Ovary (tissue), 3 donors: ENCODE data around the gene PDE7B.

Experiments
- EP300 ChIP-seq: sonication (generic); formaldehyde crosslinking; IDR thresholded peaks from one replicate; pipeline ENCODE4 v1.6.1; 2017; ENCODE audit warnings: antibody characterized with exemption
- POLR2A ChIP-seq: fragments of 450-650 bp; IDR thresholded peaks from one replicate; pipeline ENCODE4 v1.6.1; 2017; ENCODE audit warnings: antibody characterized with exemption, mild to moderate bottlenecking, moderate library complexity
- TF ChIP-seq, protein P1 (sequence below), 3 donors: fragments of 450-650 bp in 2 of 3; fragments of 200-600 bp in 1 of 3; IDR thresholded peaks; one replicate each; pipeline versions ENCODE4 v1.5.1 to v1.8.0; 2016 to 2022; ENCODE audit warnings: antibody characterized with exemption in 3 of 3, mild to moderate bottlenecking in 1 of 3
- donor health status: DM: no; HTN: no; CAD: no.

GRCh38 chr6:136235233-136235564, 383.7 kb downstream of the PDE7B start:
- TF ChIP-seq, protein P1, sequence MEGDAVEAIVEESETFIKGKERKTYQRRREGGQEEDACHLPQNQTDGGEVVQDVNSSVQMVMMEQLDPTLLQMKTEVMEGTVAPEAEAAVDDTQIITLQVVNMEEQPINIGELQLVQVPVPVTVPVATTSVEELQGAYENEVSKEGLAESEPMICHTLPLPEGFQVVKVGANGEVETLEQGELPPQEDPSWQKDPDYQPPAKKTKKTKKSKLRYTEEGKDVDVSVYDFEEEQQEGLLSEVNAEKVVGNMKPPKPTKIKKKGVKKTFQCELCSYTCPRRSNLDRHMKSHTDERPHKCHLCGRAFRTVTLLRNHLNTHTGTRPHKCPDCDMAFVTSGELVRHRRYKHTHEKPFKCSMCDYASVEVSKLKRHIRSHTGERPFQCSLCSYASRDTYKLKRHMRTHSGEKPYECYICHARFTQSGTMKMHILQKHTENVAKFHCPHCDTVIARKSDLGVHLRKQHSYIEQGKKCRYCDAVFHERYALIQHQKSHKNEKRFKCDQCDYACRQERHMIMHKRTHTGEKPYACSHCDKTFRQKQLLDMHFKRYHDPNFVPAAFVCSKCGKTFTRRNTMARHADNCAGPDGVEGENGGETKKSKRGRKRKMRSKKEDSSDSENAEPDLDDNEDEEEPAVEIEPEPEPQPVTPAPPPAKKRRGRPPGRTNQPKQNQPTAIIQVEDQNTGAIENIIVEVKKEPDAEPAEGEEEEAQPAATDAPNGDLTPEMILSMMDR (IDR thresholded peaks at IDR 0.05) = no peak
- TF ChIP-seq POLR2A (no peak), EP300 (no peak)
